ENCODE results near the gene SLC35G2.

Gene SLC35G2

GRCh38 chr3:136819731-136820679 lies 1.1 kb downstream of the SLC35G2 start:
- no peak for DNase-seq (ENCODE audit: low read depth)
- peak overlapping the region; percentile 83 for H3K4me3 ChIP-seq (ENCODE audit: control insufficient read depth, low read depth, low read length)
- TF ChIP-seq CTCF (IDR thresholded peaks at IDR 0.05; ENCODE audit: control insufficient read depth, insufficient read depth, low read depth, low read length, missing control alignments), result no peak

- TF ChIP-seq CTCF (IDR thresholded peaks at IDR 0.05; ENCODE audit: control insufficient read depth, insufficient read depth, low read depth, low read length, missing control alignments), result no peak
- H3K4me3 ChIP-seq (ENCODE audit: control insufficient read depth, low read depth, low read length), result no peak overlapping the region
- no peak for DNase-seq (ENCODE audit: low read depth)
Measured at GRCh38 chr3:136831461-136831860, 12.5 kb downstream of the SLC35G2 start.

GRCh38 chr3:136835089-136835812 lies 16.3 kb downstream of the SLC35G2 start:
- no peak overlapping the region for H3K4me3 ChIP-seq (ENCODE audit: control insufficient read depth, low read depth, low read length)
- DNase-seq (ENCODE audit: low read depth), result no peak
- no peak for TF ChIP-seq CTCF (IDR thresholded peaks at IDR 0.05; ENCODE audit: control insufficient read depth, insufficient read depth, low read depth, low read length, missing control alignments)

GRCh38 chr3:136835813-136836510 lies 17.0 kb downstream of the SLC35G2 start:
- DNase-seq (ENCODE audit: low read depth), result no peak
- no peak for TF ChIP-seq CTCF (IDR thresholded peaks at IDR 0.05; ENCODE audit: control insufficient read depth, insufficient read depth, low read depth, low read length, missing control alignments)
- H3K4me3 ChIP-seq (ENCODE audit: control insufficient read depth, low read depth, low read length), result no peak overlapping the region

- DNase-seq (ENCODE audit: low read depth), result no peak
- H3K4me3 ChIP-seq (ENCODE audit: control insufficient read depth, low read depth, low read length), result no peak overlapping the region
- TF ChIP-seq CTCF (IDR thresholded peaks at IDR 0.05; ENCODE audit: control insufficient read depth, insufficient read depth, low read depth, low read length, missing control alignments), result no peak
Measured at GRCh38 chr3:136836511-136837156, 17.7 kb downstream of the SLC35G2 start.

Measured in AG09309 (cell line).